GM08714 (cell line): ENCODE results near the gene EXD2.

Experiments
- H3K4me3 ChIP-seq: fragments of 200-500 bp; sonication (Bioruptor generic); 2 replicates; pipeline ENCODE4 v1.5.1; 2014; ENCODE audit warnings: mild to moderate bottlenecking, low read length, inconsistent platforms
- ZNF274 ChIP-seq: IDR thresholded peaks from 2 replicates; pipeline ENCODE4 v1.6.1; 2012; ENCODE audit warnings: mild to moderate bottlenecking, low read depth, low read length

The EXD2 gene

DNA sequence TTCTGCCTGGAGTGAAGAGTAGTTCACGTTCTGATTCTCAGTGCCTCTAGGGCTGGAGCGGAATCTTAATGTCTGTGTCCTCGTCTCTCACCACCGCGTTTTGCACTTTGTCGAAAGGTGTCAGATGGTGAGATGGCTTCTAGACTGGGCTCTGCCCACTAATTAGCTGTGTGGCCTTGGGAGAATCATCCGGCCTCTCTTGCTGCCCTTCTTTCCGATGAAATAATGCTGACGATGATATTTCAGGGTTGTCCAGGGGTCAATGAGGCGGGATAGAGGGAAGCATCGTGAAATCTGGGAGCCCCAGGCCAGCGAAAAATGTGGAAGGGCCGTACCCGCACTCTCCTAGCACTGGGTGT lies 67.8 kb downstream of the EXD2 start:
- TF ChIP-seq ZNF274: no peak
- H3K4me3 ChIP-seq: peak overlapping the region; percentile 49; the same call in 1 of the 2 replicates

DNA sequence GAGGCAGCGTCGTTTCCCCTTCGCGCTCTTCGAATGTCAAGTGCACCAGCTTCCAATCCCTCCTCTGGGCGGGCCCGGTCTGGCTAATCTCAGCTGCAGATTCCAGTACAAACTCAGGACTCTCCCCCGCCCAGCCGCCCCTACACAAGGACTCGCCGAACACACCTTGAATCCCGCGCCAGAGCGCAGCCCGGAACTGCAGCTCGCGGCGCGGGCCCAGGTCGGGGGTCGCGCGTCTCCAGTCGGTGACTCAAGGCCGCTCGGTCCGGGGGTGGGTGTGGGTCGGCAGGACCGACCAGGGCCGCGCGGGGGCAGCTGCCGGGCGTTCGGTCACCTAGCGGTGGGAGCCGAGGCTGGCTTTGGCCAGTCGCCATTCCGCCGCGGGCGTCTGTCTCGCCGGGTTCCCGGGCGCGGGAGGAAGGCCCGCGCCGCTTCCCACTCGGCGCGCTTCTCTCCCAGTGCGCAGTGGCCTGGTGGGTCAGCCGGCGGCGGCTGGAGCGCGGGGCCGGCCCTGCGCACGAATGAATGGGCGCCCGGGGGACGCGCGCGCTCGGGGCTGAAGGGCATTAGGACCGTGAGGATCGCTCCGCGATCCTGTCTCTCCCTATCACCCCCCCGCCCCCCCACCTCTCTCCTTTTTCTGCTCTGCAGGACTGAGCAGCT lies 68.4 kb downstream of the EXD2 start, which contains the start of gene GALNT16:
Gene GALNT16 (plus strand): TSS at position 632 of the 663 bp plus-strand sequence. CDS start 133 bp downstream, outside the sequence.
- no peak for TF ChIP-seq ZNF274
- peak within 1 kb of the TSS; percentile 49 for H3K4me3 ChIP-seq

DNA sequence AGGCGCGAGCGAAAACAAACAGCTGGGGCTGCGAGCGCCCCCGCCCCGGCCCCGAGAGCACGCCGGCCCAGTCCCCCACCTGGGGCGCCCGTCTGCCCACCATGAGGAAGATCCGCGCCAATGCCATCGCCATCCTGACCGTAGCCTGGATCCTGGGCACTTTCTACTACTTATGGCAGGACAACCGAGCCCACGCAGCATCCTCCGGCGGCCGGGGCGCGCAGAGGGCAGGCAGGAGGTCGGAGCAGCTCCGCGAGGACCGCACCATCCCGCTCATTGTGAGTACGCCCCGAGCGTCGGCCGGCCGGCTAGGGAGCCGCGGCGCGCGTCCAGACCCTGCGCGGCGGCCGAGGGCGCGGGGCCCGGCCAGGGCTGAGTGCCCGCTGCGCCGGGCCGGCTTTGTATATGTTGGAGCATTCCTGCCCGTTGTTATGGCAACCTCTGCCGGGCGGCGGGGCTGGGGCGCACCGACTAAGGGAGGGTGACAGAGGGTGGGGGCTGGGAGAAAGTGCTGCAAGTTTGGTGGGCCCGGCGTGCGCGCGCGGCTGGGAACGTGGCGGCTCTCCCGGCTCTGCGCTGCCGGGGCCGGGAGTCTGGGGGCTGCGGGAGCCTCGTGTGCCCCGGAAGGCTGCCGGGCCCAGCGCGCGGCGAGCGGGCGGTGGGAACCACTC lies 69.0 kb downstream of the EXD2 start:
- H3K4me3 ChIP-seq: peak overlapping the region; percentile 49
- no peak for TF ChIP-seq ZNF274

DNA sequence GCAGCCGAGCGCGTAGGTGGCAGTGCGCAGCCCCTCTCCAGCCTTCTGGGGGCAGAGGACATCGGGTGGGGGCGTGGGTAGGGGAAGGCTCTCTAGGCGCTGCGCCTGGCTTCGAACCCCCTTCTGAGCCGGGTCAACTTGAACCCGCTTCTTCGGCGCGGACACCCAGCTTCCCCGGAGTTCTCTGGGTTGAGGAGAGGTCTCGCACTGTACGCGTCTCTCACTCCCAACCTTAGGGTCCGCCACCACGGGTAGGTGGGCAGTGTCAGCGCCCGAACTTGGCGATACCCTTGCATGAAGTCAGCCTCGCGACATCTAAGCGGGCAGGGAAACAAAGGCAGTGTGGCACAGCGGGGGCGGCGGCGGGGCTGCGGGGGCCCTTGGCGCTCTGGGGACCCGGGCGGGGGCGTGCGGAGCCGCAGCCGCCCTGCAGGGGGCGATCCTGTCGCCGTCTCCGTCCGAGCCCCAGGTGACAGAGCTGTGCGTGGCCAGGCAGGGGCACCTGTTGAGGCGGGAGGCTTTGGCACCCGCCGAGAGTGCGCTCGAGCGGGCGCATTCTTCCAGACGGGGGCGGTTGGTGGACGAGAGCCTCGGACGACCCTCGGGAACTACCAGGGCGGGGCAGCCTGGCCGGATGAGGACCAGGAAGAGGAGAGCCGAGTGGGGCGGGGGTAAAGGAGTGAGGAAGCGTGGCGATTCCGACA lies 69.7 kb downstream of the EXD2 start:
- TF ChIP-seq ZNF274: no peak
- H3K4me3 ChIP-seq: peak overlapping the region; percentile 49

DNA sequence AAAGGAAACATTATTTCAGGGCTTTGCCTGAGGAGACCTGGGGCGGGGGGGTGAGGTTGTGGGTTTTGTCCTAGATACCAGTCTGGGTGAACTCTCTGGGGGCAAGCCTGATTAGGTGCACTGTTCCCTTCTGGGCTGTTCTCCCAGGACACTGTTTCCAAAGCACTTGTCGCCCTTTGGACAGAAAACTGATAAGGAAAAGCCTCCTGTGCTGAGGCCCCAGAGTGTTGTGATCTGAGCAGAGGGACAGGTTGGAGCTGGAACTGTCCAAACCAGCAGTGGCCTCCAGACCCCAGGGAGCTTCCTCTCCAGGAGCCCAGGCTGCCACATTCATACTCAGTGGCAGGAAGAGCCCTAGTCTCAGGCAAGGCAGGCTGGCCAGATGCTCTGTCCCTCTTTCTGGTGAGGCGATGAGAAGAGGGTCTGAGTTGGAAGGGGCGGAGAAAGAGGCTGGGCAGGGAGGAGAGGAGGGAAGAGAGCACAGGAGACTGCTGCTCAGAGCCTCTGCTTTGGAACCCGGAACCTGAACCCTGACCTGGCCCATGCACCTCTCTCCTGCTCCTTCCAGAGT lies 70.5 kb downstream of the EXD2 start:
- no peak for TF ChIP-seq ZNF274
- H3K4me3 ChIP-seq: no peak overlapping the region

DNA sequence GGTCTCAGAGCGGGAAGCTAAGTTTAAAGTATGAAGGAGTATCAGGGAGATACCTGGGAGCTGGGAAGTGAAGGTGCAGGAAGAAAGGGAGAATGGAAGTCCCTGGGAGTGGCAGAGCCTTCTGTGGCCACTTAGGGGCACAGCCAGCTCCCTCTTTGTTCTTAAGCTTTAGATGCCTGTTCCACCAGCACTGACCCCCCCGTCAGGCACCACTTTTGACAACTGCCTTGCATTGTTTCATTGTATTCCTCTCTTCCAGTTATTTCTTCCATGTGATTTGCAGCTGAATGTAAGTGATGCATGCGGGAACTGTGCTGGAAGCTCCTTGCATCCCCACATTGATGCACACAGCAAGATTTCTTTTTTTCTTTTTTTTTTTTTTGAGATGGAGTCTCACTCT lies 71.2 kb downstream of the EXD2 start:
- TF ChIP-seq ZNF274: no peak
- H3K4me3 ChIP-seq: no peak overlapping the region

DNA sequence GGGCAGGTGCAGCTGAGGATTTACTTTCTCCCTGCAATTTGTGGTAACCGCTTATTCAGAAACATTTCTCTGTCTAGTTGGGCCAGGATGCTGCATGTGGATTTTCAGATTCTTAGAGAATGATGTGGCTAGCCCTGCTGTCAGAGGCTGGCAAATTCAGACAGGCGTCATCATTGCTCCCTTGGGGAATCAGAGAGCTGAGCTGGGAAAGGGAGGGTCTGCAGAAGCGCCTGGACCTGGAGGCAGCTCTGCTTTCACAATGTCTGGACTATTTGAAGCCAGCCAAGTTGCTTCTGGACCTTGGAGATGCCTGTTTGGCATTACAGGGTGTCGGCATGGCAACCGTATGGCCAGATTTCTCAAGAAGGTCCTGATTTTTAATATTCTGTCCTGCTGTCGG lies 72.1 kb downstream of the EXD2 start:
- TF ChIP-seq ZNF274: no peak
- H3K4me3 ChIP-seq: no peak overlapping the region

DNA sequence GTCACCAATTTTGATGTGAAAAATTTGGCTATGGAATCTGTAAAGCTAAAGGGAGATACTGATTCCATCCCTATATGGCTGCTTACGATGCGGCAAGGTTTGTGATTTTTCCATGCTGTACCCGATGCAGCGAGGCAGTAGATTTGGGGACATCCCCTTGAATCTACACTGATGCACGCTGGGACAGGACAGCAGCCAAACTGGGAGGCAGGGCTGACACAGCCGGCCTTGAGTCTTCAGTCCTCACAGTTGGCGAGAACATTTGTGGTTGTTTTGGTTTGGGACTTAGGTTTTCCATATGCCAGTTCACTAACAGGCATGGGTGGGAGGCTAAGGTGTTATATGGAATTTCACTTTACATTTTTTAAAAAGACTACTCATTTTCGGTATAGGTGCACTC lies 72.5 kb downstream of the EXD2 start:
- TF ChIP-seq ZNF274: no peak
- H3K4me3 ChIP-seq: no peak overlapping the region

DNA sequence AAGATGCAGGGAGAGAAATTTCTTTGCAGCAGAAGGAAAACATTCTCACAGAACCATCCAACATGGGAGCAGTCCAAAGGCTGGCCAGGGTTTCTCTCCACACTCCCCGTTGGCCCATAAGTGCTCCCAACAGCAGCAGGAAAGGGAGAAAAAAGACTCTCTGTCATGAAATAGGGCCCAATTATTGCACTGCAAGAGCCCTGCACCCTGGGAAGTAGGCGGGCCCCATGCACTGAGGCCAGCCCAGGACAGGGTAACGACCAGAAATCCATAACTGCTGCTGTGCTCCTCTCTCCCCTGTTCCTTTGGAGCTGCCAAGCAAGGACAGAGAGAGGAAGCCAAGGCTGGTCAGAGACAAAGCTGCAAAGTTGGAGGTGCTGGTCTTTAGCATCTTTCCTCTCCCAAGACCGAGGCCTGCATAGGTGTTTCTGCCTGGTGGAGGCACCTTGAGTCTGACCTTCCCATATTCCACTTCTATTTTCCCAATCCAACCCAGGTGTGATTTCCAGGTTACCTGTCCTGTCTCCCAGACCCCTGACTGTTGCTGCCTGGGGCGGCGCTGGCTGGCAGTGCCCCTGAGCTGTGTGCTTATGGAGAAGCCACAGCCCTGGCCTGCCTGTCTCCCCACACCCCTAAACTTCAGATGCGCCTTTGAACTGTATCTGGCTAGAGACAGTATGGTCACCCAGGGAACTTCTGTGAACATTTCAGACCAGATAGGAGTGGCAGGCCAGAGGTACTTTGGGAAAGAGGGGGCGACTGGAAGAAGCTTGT lies 75.5 kb downstream of the EXD2 start:
- no peak overlapping the region for H3K4me3 ChIP-seq
- no peak for TF ChIP-seq ZNF274

DNA sequence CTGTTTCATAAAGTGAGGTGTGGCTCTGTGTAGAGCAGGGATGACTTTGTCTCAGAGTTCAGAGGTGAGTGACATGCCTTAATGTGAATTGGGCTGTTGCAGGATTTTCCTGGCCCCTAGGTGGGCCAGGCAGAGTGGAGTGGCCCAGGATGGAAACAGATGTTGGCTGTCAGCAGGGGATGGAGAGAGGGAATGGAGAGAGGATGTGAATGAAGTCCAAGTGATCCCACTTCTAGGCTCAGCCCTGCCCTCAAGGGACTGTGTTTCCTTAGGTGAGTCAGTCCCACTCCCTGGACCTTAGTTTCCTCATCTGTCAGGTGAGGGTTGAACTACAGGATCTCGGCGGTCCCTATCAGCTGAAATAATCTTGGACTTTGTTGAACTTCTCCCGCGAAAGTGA lies 76.2 kb downstream of the EXD2 start:
- no peak overlapping the region for H3K4me3 ChIP-seq

DNA sequence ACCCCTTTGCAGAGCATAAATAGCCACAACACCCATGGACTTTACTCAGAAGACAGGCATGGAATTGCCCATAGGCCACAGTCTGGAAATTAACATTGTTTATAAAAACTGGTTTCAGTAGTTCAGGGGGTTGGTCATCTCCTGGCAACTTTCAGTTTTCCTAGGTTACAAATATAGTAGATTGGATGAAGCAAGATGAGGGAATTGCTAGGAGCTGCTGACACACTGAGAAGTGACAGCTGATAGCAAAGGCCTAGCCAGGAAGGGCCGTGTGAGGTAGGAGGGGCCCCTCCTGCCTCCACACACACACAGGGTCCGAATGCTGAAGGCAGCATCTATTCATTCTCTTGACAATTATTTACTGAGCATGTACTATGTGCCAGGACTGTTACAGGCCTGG lies 76.9 kb downstream of the EXD2 start:
- no peak overlapping the region for H3K4me3 ChIP-seq
- TF ChIP-seq ZNF274: no peak

More for the DNA sequence above, 76.2 kb downstream of the EXD2 start:
- TF ChIP-seq ZNF274: no peak

DNA sequence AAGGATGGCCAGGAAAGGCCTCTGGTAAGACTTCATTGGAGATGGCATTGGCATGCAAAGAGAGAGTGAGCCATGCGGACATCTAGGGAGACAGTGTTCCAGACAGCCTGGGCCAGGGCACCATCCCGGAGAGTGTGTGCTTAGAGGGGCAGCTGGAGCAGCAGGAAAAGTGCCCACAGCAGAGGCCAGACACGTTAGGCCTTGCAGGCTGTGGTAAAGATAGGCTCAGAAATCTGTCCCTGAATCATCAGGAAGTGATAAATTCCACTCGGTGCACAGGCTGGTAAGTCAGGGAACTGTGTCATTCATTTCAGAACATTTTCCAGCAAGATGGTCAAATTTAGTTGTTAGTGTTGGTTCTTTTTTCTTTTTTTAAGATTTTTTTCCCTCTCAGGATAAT lies 77.5 kb downstream of the EXD2 start:
- no peak for TF ChIP-seq ZNF274
- no peak overlapping the region for H3K4me3 ChIP-seq

DNA sequence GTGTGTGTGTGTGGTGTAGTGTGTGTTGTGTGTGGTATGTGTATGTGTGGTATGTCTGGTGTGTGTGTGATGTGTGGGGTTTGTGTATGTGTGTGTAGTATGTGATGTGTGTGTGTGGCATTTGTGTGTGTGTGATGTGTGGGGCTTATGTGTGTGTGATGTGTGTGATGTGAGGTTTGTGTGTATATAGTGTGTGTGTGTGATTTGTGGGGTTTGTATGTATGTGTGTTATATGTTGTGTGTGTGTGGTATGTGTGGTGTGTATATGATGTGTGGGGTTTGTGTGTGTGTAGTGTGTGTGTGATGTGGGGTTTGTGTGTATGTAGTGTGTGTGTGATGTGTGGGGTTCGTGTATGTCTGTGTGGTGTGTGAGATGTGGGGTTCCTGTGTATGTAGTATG lies 78.1 kb downstream of the EXD2 start:
- TF ChIP-seq ZNF274: no peak
- H3K4me3 ChIP-seq: no peak overlapping the region

DNA sequence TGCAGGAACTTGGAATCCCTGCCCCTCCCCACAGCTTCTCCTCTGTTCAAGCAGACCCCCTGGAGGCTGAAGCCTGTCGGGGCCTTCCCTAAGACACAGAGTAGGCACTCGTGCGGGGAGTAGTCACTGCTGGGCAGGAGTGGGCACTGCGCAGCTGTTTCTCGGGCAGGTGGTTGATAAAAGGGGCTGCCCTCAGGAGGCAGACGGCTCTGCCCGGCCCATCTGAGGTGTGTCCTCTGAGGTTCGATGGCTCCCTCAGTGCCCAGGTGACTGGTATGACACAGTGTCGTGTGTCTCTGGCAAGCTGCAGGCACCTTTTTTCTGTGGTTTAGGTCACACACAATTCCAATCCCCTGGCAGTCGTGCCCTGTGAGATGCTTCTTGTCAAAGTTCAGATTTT lies 78.8 kb downstream of the EXD2 start:
- no peak overlapping the region for H3K4me3 ChIP-seq

More for the DNA sequence above, 78.8 kb downstream of the EXD2 start:
- no peak for TF ChIP-seq ZNF274
